Peyer's patch (tissue), 4 donors: ENCODE results near the gene ECSCR. TPM values are rescaled to one million over a fixed set of nuclear protein-coding genes. Genes with fewer than 3 reads are reported as not detected.

Experiments
- DNase-seq, 3 donors: peaks; one replicate each; pipeline ENCODE4 v3.0.0-alpha.2; 2017 to 2019
- H3K27ac ChIP-seq, 4 donors: fragments of 200-600 bp; sonication (generic); one replicate each; pipeline ENCODE4 v1.5.1; 2016 to 2019
- H3K27me3 ChIP-seq, 2 donors: fragments of 200-600 bp; sonication (generic); one replicate each; pipeline ENCODE4 v1.5.1; 2019
- H3K36me3 ChIP-seq, 3 donors: fragments of 200-600 bp; sonication (generic); one replicate each; pipeline ENCODE4 v1.5.1; 2016 to 2019
- H3K4me1 ChIP-seq, 4 donors: fragments of 200-600 bp; sonication (generic); one replicate each; pipeline ENCODE4 v1.5.1; 2016 to 2019
- H3K4me3 ChIP-seq, 4 donors: fragments of 200-600 bp; sonication (generic); 1 replicate in 3 of 4; 2 replicates in 1 of 4; pipeline ENCODE4 v1.5.1; 2016 to 2019; ENCODE audit warnings: mild to moderate bottlenecking in 1 of 4
- H3K9me3 ChIP-seq, 4 donors: fragments of 200-600 bp; sonication (generic); one replicate each; pipeline ENCODE4 v1.5.1; 2016 to 2019; ENCODE audit warnings: mild to moderate bottlenecking in 1 of 4
- POLR2A ChIP-seq, 2 donors: fragments of 450-650 bp; IDR thresholded peaks; one replicate each; pipeline ENCODE4 v1.5.1; 2017; ENCODE audit warnings: antibody characterized with exemption in 2 of 2, mild to moderate bottlenecking in 2 of 2, moderate library complexity in 2 of 2
- total RNA-seq, 4 donors: library from RNA; depleted of rRNA; stranded (reverse); fragments of >200 nt; gene quantifications; one replicate each; pipeline ENCODE4 v1.1.0, GENCODE V29; 2016
- TF ChIP-seq, protein P1 (sequence below), 6 experiments: fragments of 450-650 bp in 4 of 6; fragments of 200-600 bp in 2 of 6; sonication (generic) in 1 of 6; IDR thresholded peaks; one replicate each; pipeline ENCODE4 v1.5.1; 2017 to 2019; ENCODE audit warnings: antibody characterized with exemption in 6 of 6, mild to moderate bottlenecking in 3 of 6, moderate library complexity in 1 of 6

The ECSCR gene
- total RNA-seq, 4 donors from 2014 or later: 3.2 to 24.8 (median 7.9) TPM

- DNase-seq: peak in 1 of 3 donors; percentile 37
- Histone ChIP-seq H3K4me3 (no peak overlapping the region), H3K27ac (no peak overlapping the region), H3K36me3 (no peaks in the 10 kb centered on the region), H3K4me1 (peaks cover 0 to 11% (median 2%) of the 10 kb centered on the region in 4 donors), H3K27me3 (no peaks in the 10 kb centered on the region), H3K9me3 (no peaks in the 10 kb centered on the region)
- TF ChIP-seq POLR2A (IDR thresholded peaks at IDR 0.05): no peak
- TF ChIP-seq, protein P1, sequence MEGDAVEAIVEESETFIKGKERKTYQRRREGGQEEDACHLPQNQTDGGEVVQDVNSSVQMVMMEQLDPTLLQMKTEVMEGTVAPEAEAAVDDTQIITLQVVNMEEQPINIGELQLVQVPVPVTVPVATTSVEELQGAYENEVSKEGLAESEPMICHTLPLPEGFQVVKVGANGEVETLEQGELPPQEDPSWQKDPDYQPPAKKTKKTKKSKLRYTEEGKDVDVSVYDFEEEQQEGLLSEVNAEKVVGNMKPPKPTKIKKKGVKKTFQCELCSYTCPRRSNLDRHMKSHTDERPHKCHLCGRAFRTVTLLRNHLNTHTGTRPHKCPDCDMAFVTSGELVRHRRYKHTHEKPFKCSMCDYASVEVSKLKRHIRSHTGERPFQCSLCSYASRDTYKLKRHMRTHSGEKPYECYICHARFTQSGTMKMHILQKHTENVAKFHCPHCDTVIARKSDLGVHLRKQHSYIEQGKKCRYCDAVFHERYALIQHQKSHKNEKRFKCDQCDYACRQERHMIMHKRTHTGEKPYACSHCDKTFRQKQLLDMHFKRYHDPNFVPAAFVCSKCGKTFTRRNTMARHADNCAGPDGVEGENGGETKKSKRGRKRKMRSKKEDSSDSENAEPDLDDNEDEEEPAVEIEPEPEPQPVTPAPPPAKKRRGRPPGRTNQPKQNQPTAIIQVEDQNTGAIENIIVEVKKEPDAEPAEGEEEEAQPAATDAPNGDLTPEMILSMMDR (IDR thresholded peaks at IDR 0.05): no peak
Observed at GRCh38 chr5:139435676-139436075, 26.9 kb downstream of the ECSCR start.

- TF ChIP-seq, protein P1 (IDR thresholded peaks at IDR 0.05): no peak
- no peak for TF ChIP-seq POLR2A (IDR thresholded peaks at IDR 0.05)
- DNase-seq: no peak
- peaks cover 0 to 10% (median 0%) of the 10 kb centered on the region in 3 donors for H3K36me3 ChIP-seq
- no peak overlapping the region for H3K4me3 ChIP-seq
- H3K27me3 ChIP-seq: no peaks in the 10 kb centered on the region
- no peaks in the 10 kb centered on the region for H3K4me1 ChIP-seq
- no peaks in the 10 kb centered on the region for H3K9me3 ChIP-seq
- H3K27ac ChIP-seq: no peak overlapping the region
Observed at GRCh38 chr5:139431706-139432105, 30.8 kb downstream of the ECSCR start.

DNA sequence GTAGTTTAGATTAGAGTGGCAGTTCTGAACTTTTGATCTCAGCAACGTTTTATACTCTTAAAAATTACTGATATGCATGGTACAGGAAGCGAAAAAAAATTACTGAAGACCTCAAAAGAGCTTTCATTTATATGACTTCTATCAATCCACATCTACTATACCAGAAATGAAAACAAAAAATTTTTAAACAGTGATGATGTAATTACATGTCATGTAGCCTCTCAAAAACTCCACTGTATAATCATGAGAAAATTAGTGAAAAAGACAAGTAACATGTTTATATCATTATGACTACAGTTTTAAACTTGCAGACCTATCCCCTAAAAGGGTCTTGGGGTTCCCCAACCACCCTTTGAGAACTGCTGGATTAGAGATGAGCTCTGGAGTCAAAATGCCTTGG, 32.5 kb downstream of the ECSCR start:
- H3K36me3 ChIP-seq: peaks cover 0 to 21% (median 0%) of the 10 kb centered on the region in 3 donors
- no peak for DNase-seq
- no peak overlapping the region for H3K27ac ChIP-seq

DNA sequence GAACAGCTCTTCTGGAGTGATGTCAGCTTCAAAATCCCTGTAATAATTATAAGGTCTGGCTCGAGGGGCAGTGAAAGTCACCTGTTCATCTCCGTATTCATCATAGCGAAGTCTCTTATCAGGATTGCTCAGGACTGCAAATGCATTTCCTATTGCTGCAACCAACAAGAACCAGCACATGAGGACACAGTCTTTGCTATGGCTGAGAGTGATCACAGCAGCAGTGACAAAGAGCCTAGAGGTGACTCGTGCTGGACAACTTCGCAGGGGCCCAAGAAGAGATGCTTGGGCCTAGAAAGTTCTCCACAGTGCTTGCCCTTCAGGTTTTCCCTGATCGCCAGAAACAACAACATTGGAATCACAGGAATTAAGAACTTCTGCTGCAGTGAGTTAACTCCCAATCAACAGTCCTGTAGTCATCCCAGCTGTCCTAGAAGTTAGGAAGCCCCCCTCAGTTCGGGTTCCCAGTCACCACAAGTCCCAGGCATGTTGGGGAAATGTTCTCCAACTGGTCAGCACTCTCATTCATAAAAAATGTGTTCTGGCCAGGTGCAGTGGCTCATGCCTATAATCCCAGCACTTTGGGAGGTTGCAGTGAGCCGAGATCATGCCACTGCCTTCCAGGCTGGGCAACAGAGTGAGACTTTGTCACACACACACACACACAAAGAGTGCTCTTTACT, 36.2 kb downstream of the ECSCR start:
- Histone ChIP-seq H3K9me3 (no peaks in the 10 kb centered on the region), H3K4me1 (no peaks in the 10 kb centered on the region), H3K27ac (no peak overlapping the region), H3K4me3 (no peak overlapping the region), H3K27me3 (no peaks in the 10 kb centered on the region), H3K36me3 (peaks cover 0 to 22% (median 0%) of the 10 kb centered on the region in 3 donors)
- DNase-seq: no peak
- TF ChIP-seq, protein P1 (IDR thresholded peaks at IDR 0.05): no peak
- TF ChIP-seq POLR2A (IDR thresholded peaks at IDR 0.05): no peak

More for the DNA sequence above, 32.5 kb downstream of the ECSCR start:
- Histone ChIP-seq H3K9me3 (no peaks in the 10 kb centered on the region), H3K4me1 (no peaks in the 10 kb centered on the region), H3K27me3 (no peaks in the 10 kb centered on the region), H3K4me3 (no peak overlapping the region)
- TF ChIP-seq, protein P1 (IDR thresholded peaks at IDR 0.05): no peak
- TF ChIP-seq POLR2A (IDR thresholded peaks at IDR 0.05): no peak

- no peaks in the 10 kb centered on the region for H3K27me3 ChIP-seq
- no peaks in the 10 kb centered on the region for H3K9me3 ChIP-seq
- no peak overlapping the region for H3K27ac ChIP-seq
- no peaks in the 10 kb centered on the region for H3K4me1 ChIP-seq
- no peak overlapping the region for H3K4me3 ChIP-seq
- peaks cover 0 to 22% (median 0%) of the 10 kb centered on the region in 3 donors for H3K36me3 ChIP-seq
- no peak for DNase-seq
- TF ChIP-seq POLR2A (IDR thresholded peaks at IDR 0.05): no peak
- TF ChIP-seq, protein P1 (IDR thresholded peaks at IDR 0.05): no peak
Observed at GRCh38 chr5:139425497-139425896, 37.0 kb downstream of the ECSCR start.
